ENCODE results near the gene SLC44A1. TPM values are rescaled to one million over a fixed set of nuclear protein-coding genes. Genes with fewer than 3 reads are reported as not detected.

The SLC44A1 gene
- total RNA-seq, 1 donor from 2014 or later = 16.5 TPM

DNA sequence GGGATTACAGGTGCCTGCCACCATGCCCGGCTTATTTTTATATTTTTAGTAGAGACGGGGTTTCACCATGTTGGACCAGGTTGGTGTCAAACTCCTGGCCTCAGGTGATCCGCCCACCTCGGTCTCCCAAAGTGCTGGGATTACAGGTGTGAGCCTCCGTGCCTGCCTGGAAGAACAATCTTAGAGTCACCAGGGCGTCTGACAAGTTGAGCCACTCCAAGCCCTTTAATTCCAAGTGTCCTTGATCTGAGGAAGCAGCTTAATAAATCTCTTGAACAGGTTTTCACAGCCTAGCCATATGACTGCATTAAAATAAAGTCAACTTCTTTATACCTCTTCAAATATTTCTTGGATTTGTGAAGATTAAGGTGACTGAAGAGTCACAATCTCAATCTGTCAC is 31.5 kb downstream of the SLC44A1 start:
- no peak for DNase-seq (ENCODE audit: low read depth)
- no peaks in the 10 kb centered on the region for H3K27me3 ChIP-seq (ENCODE audit: control insufficient read depth, insufficient read depth, low read length)
- no peak for TF ChIP-seq CTCF (IDR thresholded peaks at IDR 0.05; ENCODE audit: insufficient read depth, low read length, poor library complexity, severe bottlenecking)
- H3K36me3 ChIP-seq (ENCODE audit: control insufficient read depth, insufficient read depth, low read length) = no peaks in the 10 kb centered on the region
- no peak overlapping the region for H3K4me3 ChIP-seq (ENCODE audit: low read depth, low read length)

DNA sequence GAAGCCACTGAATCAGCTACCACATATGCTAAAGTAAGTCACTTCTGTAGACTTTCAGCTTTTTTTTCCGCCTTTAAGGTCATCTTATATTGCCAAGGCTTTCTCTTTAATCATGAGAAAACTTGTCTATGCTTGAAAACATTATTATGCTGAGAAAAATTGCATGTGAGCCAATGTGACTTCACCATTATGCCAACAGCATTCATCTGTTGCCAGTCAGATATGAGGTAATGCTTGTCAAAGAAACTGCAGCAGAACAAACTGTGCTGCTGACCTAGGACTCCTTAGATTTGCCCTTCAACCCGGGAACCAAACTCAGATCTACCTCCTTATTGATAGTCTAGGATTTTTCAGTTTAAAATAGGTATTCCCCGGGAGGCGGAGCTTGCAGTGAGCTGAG is 34.3 kb downstream of the SLC44A1 start:
- no peak for DNase-seq (ENCODE audit: low read depth)
- Histone ChIP-seq H3K36me3 (ENCODE audit: control insufficient read depth, insufficient read depth, low read length) (no peaks in the 10 kb centered on the region), H3K27me3 (ENCODE audit: control insufficient read depth, insufficient read depth, low read length) (no peaks in the 10 kb centered on the region), H3K4me3 (ENCODE audit: low read depth, low read length) (no peak overlapping the region)
- no peak for TF ChIP-seq CTCF (IDR thresholded peaks at IDR 0.05; ENCODE audit: insufficient read depth, low read length, poor library complexity, severe bottlenecking)

GRCh38 chr9:105280691-105281090 is 36.2 kb downstream of the SLC44A1 start:
- no peak for TF ChIP-seq CTCF (IDR thresholded peaks at IDR 0.05; ENCODE audit: insufficient read depth, low read length, poor library complexity, severe bottlenecking)
- DNase-seq (ENCODE audit: low read depth) = no peak
- Histone ChIP-seq H3K4me3 (ENCODE audit: low read depth, low read length) (no peak overlapping the region), H3K27me3 (ENCODE audit: control insufficient read depth, insufficient read depth, low read length) (no peaks in the 10 kb centered on the region), H3K36me3 (ENCODE audit: control insufficient read depth, insufficient read depth, low read length) (no peaks in the 10 kb centered on the region)

- no peak for DNase-seq (ENCODE audit: low read depth)
- H3K27me3 ChIP-seq (ENCODE audit: control insufficient read depth, insufficient read depth, low read length) = no peaks in the 10 kb centered on the region
- H3K4me3 ChIP-seq (ENCODE audit: low read depth, low read length) = no peak overlapping the region
Observed at GRCh38 chr9:105281272-105281671, 36.8 kb downstream of the SLC44A1 start.

DNA sequence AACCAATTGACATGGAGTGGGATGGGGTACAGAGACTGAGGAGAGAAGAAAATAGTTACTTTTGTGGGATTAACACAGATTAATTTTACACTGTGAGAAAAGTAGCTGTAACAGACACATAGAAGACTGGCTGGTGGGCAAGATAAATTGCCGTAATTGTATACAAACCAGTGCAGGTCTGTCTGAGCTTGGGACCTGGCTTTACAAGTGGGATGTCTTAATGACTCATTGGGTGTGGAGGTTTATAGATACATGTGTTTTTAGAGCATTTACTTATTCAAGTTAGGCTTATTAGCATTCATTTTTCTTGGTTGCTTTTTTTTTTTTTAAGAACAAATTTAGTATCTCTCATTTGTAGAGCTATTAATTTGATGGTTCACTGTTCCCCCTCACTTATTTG is 37.5 kb downstream of the SLC44A1 start:
- no peak for DNase-seq (ENCODE audit: low read depth)
- no peaks in the 10 kb centered on the region for H3K27me3 ChIP-seq (ENCODE audit: control insufficient read depth, insufficient read depth, low read length)
- H3K4me3 ChIP-seq (ENCODE audit: low read depth, low read length) = no peak overlapping the region
- TF ChIP-seq CTCF (IDR thresholded peaks at IDR 0.05; ENCODE audit: insufficient read depth, low read length, poor library complexity, severe bottlenecking) = no peak
- no peaks in the 10 kb centered on the region for H3K36me3 ChIP-seq (ENCODE audit: control insufficient read depth, insufficient read depth, low read length)

More at GRCh38 chr9:105281272-105281671, 36.8 kb downstream of the SLC44A1 start:
- no peak for TF ChIP-seq CTCF (IDR thresholded peaks at IDR 0.05; ENCODE audit: insufficient read depth, low read length, poor library complexity, severe bottlenecking)
- no peaks in the 10 kb centered on the region for H3K36me3 ChIP-seq (ENCODE audit: control insufficient read depth, insufficient read depth, low read length)

- Histone ChIP-seq H3K36me3 (ENCODE audit: control insufficient read depth, insufficient read depth, low read length) (no peaks in the 10 kb centered on the region), H3K4me3 (ENCODE audit: low read depth, low read length) (no peak overlapping the region), H3K27me3 (ENCODE audit: control insufficient read depth, insufficient read depth, low read length) (no peaks in the 10 kb centered on the region)
- no peak for TF ChIP-seq CTCF (IDR thresholded peaks at IDR 0.05; ENCODE audit: insufficient read depth, low read length, poor library complexity, severe bottlenecking)
- DNase-seq (ENCODE audit: low read depth) = no peak
Observed at GRCh38 chr9:105282870-105283621, 38.6 kb downstream of the SLC44A1 start.
